Measurements from ENCODE around the gene CHN2.
A peak's percentile ranks its signal among the peaks of the same experiment; 100 is the strongest.

Gene CHN2

GRCh38 chr7:29401769-29402168 is 207.2 kb downstream of the CHN2 start:
- DNase-seq (ENCODE audit: low read depth), result no peak

DNA sequence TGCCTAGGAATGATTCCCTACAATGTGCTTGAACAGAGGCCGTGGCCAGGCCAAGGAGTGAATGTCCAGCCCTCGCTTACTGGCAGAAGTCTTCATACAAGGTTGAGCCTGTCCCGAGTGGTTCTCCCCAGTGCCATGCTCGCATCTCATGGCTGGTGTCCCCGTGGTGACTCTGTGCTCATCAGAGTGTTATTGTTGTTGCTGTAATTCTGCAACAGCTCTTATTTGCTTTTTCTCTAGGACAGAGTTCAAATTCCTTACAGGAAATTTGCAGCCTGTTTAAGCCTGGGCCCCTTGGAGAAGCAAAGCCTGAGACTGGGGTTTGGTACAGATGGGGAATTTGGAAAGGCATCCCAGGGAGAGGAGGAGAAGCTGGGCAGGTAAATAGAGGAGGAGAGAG is 211.3 kb downstream of the CHN2 start:
- no peak for DNase-seq (ENCODE audit: low read depth)

DNA sequence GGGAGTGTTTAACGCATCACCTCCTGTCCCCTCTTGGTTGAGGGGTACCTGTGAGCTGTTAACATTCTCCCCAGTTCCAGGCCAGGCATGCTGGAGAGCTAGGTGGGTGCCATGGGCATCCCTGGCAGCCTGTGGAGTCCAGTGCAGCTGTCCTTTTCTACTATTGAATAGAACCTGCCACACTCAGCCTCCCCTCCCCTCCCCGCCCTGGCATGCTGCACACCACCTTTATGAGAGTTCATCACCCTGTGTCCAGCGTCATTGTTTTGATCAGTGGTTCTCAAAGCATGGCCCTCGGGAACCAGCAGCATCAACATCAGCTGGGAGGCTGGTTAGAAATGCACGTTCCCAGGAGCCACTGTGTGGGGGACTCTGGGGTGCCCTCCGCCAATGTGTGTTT is 211.8 kb downstream of the CHN2 start:
- DNase-seq (ENCODE audit: low read depth), result no peak

- DNase-seq (ENCODE audit: low read depth), result peak; percentile 17
Measured at GRCh38 chr7:29408841-29409243, 214.3 kb downstream of the CHN2 start.

- DNase-seq (ENCODE audit: low read depth), result no peak
Measured at GRCh38 chr7:29410996-29411395, 216.4 kb downstream of the CHN2 start.

DNA sequence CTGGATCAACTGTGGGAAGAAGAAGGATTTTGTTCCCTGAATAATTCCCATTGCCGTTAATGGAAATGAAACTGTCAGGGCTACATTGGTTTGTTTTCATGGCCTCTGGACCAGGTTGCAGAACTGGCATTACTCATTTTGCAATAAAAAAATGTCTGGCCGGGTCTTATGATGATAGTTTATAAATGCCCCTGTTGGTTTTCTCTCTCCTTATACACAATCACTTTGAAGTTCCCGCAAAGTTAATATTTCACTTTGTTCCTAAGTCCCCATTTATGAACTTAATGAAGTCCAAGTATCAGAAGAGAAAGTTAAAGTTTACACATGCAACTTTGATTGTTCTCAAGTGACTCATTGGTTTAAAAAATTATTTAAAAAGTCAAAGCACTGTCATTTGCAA is 218.3 kb downstream of the CHN2 start:
- no peak for DNase-seq (ENCODE audit: low read depth)

GRCh38 chr7:29413626-29414136 is 219.1 kb downstream of the CHN2 start:
- DNase-seq (ENCODE audit: low read depth), result no peak

DNA sequence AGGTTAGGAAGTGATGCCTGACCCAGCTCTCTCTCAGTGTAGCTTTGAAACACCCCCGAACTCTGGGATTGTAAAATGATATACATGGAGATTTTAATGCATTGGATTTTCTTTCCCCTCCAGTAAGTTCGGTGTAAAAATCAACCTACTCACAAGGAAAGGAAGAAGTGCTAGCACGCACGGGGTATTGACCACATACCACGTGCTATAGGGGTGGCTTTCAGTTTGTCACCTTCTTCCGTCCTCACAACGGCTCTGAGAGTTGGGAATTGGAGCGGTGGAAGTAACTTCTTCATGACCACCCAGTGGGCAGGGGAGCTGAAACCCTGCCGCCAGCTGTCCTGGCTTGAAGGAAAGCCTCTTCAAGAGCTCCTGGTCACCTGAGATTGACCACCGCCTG is 219.6 kb downstream of the CHN2 start:
- no peak for DNase-seq (ENCODE audit: low read depth)

- DNase-seq (ENCODE audit: low read depth), result no peak
Measured at GRCh38 chr7:29415215-29415614, 220.6 kb downstream of the CHN2 start.

DNA sequence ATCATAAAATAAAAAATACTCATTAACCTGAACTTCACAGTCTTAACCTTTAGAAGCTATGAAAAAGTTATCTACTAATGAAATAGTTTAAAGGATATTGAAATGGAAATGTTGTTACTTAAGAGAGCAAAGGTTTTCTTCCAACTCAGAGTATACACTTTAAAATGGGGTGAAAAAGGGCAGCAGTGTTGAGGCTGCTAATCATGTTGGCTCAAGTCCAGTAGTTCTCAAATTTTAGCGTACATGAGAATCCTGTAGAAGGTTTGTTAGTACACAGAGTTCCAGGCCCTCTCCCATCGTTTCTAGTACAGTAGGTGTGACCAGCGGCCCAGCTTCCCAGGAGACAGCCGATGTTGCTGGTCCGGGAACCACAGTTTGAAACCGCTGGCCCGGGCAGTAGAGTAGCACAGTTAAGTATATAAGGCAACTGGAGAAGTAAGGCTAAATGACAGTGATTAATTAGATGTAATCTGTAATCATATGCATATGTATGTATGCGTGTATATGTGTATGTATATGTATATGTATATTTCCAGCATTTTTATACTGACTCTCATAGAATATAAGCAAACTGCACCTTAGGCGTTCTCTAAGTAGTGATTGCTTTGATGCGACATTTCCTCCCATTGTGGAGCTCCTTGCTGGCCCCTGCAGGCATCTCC is 221.8 kb downstream of the CHN2 start:
- no peak for DNase-seq (ENCODE audit: low read depth)

DNA sequence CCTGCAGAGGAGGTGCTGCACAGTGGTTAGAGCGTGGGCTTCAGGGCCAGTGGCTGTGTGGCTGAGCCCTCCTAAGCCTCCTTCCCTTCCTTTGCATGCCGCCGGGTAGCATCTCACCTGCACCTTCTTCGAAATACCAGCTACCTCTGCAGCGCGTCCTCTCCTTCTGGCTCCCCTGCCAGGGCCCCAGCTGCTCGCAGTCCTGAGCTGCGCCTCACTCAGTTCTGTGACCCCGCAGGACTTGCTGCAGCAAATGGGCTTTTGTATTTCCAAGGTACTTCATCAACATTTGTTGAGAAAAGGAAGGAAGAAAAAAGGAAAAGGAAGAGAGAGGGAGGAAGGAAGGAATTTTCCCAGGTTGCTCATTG is 222.3 kb downstream of the CHN2 start:
- no peak for DNase-seq (ENCODE audit: low read depth)

- no peak for DNase-seq (ENCODE audit: low read depth)
Measured at GRCh38 chr7:29418056-29418455, 223.5 kb downstream of the CHN2 start.

DNA sequence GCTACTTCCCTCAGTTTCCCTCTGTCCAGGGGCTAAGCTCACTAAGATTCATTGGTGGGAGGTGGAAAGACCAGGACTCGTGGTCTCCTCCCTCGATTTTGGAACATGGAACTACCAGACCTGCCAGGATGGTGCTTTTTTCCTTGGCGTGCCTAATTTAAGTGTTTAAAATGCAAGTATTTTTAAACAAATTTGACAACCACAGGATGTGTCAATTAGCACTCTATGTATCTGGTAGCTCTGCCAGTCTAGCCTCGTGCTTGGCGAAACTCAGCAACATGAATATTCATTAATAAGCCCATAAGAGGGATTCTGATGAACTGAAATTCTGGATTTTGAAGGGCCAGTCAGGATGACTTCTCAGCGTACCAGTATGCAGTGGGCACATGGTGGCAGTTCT is 224.1 kb downstream of the CHN2 start:
- no peak for DNase-seq (ENCODE audit: low read depth)

DNA sequence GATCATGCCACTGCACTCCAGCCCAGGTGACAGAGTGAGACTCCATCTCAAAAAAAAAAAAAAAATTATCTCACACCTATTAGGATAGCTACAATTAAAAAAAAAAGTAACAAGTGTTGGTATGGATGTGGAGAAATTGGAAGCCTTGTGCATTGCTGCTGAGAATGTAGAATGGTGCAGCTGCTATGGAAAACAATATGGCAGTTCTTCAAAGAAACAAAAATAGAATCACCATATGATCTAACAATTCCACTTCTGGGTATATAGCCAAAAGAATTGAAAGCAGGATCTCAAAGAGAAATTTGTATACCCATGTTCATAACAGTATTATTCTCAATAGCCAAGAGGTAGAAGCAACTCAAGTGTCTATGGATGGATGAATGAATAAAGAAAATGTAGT is 225.4 kb downstream of the CHN2 start:
- no peak for DNase-seq (ENCODE audit: low read depth)

DNA sequence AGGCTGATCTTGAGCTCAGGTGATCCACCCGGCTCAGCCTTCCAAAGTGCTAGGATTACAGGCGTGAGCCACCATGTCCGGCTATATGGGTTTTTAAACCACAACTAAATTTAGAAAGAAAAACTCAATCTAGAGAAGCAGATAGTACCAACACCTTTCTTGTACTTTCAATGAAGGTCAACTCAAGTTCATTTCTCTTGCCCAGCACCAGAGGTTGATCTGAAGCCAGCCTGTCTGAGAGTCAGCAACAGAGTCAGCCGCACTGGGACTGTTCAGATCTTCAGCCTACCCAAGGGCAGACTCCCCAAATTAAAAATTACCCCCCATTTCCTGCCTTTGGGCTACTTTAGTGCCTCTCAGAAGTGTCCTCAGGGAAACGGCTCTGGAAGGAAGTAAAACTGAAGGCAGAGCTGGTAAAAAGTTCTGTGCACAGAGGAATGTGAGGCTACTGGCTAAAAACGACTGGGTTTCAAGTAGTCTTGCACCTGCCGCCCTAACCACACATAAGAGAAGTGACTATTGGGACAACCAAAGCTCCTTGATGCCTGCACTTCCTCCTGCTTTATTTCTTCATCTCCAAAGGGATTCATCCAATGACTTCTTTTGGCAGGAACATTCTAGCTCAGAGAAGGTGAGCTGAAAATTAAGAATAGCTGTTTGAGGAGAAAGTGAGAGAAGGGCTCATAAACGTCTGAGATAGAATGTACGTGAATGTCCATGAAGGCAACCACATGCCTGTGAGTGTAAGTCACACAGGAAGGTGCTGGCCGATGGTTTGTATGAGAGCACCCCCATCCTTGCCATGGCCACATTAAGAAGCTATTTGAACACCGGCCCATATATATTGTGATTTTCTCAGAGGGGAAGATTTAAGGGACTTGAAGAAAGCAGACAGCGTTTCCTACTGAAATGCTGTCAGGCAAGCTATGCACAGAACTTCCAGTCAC is 226.7 kb downstream of the CHN2 start:
- DNase-seq (ENCODE audit: low read depth), result no peak

DNA sequence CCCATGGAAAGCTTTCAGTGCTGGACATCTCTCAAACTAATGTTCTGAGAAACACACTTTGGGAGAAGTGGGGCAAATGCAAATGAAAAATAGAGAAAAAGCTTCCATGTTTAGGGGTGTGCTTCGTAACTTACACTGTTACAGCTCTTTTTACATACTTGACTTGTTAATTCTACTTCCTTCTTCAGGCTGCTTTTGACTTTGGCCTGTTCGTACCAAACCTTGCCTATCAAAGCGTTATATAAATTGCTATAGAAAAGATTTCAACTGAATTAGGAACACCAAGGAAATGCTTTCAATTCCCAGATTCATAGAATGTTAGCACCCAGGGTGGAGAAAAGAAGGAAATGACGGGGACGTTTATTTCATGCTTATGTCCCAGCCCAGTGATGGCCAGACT is 228.3 kb downstream of the CHN2 start:
- DNase-seq (ENCODE audit: low read depth), result no peak

- no peak for DNase-seq (ENCODE audit: low read depth)
Measured at GRCh38 chr7:29424295-29424983, 229.9 kb downstream of the CHN2 start.

DNA sequence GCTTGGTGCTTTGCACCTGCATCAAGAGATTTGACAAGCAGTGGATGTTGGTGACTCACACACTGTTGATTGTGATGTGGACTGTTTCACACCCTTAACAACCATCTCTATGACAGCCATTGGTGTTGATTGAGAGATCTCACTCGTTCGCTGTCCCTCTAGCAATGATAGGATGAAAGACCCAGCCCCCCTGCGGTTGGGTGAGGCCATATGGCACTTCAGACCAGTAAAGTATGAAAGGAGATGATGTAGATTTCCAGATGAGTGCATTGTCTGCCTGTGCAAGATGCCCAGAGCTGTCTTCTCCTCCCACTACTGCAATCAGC is 230.4 kb downstream of the CHN2 start:
- no peak for DNase-seq (ENCODE audit: low read depth)

GRCh38 chr7:29426587-29426986 is 232.0 kb downstream of the CHN2 start:
- no peak for DNase-seq (ENCODE audit: low read depth)

DNA sequence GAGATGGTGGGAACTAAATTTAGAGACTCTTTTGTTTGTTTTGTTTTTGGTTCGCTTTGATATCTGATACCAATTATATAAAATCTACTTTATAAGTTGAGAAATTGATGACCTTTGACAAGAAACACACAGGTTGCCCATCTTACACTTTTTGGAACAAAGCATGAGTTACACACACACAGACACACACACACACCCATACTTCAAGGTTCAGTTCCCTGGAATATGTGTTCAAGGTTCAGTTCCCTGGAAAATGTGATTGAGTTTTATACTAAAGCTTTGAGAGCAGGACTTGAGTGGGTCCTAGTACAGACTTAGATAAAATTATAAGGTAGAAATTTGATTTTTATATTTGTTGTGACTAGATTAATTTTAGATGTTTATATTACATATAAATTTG is 234.8 kb downstream of the CHN2 start:
- DNase-seq (ENCODE audit: low read depth), result no peak

GRCh38 chr7:29430279-29430949 is 235.8 kb downstream of the CHN2 start:
- no peak for DNase-seq (ENCODE audit: low read depth)

- no peak for DNase-seq (ENCODE audit: low read depth)
Measured at GRCh38 chr7:29431686-29432085, 237.1 kb downstream of the CHN2 start.
